GM12873 (cell line): Measurements from ENCODE around the gene RALB.

ENCODE experiments used
- TF ChIP-seq, protein P1 (sequence below): IDR thresholded peaks from 2 replicates; pipeline ENCODE4 v1.5.1; 2012; ENCODE audit warnings: low read depth, mild to moderate bottlenecking, moderate library complexity, low read length, control low read depth; ENCODE audit not compliant: insufficient read depth; ENCODE audit errors: missing control alignments

The RALB gene, protein sequence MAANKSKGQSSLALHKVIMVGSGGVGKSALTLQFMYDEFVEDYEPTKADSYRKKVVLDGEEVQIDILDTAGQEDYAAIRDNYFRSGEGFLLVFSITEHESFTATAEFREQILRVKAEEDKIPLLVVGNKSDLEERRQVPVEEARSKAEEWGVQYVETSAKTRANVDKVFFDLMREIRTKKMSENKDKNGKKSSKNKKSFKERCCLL

DNA sequence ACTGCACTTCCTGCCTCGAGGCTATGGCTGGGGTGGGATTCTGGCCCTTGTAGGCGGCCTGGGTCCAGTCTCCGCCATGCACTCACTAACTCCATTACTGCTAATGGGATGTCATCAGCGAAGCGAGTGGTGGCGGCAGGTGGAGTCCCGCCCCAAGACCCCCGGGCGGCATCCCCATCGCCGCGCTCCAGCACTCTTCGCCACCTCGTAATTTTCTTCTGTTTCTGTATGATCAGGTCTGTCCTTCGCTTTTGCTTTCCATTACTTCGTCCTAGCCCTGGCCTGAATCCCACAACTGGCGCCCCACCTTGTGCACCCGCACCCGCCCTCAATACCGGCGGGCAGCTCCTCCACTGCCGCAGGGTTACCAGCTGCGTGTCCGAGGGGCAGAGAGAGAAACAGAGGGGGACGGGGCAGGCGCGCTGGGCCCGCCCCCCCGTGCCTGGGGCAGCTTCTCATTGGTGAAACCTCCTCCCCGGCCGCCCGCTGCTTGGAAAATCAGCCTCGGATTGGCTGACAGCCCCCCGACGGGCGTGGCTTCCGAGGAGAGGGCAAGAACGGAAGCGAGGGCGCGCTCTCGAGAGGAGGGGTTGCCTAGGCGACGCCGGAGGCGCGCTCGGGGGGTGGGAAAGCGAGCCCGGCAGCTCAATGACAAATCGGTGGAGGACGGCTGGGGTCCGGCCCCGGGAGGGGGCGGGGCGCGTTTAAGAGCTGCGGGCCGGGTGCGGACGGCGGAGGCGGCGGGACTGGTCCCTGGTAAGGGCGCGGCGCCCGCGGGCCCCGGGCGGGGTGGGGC lies at the start of gene RALB:
Gene RALB, plus strand, starts transcription at position 628 of the 796 bp plus-strand sequence. CDS start 25,813 bp downstream, outside the sequence.
- TF ChIP-seq, protein P1, sequence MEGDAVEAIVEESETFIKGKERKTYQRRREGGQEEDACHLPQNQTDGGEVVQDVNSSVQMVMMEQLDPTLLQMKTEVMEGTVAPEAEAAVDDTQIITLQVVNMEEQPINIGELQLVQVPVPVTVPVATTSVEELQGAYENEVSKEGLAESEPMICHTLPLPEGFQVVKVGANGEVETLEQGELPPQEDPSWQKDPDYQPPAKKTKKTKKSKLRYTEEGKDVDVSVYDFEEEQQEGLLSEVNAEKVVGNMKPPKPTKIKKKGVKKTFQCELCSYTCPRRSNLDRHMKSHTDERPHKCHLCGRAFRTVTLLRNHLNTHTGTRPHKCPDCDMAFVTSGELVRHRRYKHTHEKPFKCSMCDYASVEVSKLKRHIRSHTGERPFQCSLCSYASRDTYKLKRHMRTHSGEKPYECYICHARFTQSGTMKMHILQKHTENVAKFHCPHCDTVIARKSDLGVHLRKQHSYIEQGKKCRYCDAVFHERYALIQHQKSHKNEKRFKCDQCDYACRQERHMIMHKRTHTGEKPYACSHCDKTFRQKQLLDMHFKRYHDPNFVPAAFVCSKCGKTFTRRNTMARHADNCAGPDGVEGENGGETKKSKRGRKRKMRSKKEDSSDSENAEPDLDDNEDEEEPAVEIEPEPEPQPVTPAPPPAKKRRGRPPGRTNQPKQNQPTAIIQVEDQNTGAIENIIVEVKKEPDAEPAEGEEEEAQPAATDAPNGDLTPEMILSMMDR: no peak

DNA sequence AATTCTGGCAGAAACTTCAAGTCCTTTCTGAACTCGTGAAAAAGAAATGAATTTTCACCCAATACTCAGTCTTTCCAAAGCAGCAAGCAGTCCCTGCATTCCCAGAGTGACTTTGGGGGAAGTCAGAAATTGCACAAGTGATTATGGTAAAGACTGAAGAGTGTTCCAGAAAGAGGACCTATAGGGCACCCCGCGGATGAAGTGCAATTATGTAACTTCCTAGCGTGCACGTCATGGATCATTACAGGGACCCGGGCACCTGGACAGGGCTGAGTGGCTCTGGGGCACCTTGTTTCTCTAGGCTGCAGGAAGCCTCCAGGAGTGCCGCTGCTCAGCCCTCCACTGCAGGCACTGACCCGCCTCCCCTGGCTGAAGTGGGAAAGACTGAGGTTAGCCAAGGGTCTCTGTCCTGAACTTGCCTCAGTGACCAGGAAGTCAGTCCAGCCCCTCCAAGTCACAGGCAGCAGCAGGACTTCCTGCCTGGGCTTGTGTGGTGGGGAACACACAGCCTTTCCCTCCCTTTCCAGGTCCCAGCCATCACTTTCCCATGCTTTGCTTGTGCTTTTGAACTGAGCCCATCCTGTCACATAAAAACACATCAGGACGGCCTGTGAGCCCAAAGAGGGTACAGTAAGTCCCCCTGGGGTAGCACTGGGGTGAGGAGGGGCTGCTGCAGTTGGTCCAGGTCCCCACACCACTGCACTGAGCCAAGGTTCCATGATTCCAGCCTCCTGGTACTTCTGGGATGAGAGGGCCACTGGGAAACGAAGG lies 49.2 kb upstream of the RALB start:
- TF ChIP-seq, protein P1: no peak

DNA sequence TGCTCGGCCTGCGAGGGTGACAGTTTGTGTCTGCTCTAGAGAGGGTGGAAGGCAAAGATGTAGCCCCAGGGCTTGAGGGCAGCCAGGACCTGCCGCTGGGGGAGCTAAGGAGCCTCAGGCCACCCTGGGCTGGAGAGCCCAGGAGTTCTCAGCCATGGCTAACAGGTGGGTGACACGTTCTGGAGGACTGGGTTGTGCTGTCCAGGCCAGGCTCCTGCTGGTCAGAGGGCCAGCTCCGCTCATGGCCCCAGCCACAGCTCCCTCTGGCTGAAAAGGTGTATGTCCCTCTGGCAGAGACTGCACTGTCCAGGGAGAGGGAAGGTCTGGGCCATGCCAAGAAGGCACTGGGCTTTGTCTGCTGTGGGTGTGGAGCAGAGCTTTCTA lies 48.6 kb upstream of the RALB start:
- TF ChIP-seq, protein P1: no peak

DNA sequence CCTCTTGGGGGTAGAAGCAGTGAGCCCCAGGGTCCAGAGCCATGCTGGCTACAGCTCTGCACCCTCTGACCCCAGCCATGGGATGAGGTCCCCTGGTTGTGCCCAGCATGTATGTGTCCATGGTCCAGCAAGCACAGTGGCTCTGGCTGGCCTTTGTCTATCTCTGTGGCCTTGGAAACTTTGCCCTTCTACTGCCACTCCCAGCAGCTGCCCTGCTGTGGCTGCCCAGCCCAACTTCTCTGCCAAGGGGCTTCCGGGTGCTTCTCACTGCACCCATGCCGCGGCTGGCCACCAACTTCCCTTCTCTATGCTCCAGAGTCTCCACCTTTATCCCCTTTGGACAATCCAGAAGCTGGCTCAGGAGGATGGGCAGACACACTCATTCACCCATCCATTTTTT lies 48.2 kb upstream of the RALB start:
- TF ChIP-seq, protein P1: no peak

DNA sequence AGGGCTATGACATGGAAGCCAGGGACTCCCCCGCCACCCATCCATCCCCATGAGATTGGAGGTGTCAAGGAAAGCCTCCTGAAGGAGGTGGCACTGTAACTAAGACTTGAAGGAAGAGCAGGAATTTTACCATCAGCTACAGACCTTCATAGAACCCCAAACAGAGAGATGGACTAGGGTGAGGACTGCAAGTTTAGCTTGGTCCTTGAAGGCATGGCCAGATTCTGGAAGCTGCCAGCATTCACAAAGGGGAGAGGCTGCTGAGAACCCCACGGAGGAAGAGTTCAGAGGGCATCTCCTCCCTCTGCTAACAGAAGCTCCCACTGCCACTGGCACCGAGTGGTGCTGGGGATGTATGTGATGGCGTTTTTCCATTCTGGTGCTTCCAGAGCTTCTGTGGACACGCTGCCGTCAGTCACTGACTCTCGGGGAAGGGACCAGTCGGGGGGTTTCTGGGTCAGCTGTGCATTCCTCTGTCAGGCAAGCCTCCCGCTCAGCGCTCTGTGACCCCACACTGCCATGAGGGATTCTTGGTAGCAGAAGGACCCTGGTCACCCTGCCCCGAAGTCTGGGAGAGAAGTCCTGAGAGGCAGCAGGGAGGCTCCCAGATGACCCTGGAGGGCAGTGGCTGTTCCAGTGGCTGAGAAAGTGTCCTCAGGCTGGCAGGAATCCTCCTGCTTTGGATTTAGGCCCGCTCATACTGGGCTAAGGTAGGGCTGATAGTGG lies 47.5 kb upstream of the RALB start:
- TF ChIP-seq, protein P1: no peak

DNA sequence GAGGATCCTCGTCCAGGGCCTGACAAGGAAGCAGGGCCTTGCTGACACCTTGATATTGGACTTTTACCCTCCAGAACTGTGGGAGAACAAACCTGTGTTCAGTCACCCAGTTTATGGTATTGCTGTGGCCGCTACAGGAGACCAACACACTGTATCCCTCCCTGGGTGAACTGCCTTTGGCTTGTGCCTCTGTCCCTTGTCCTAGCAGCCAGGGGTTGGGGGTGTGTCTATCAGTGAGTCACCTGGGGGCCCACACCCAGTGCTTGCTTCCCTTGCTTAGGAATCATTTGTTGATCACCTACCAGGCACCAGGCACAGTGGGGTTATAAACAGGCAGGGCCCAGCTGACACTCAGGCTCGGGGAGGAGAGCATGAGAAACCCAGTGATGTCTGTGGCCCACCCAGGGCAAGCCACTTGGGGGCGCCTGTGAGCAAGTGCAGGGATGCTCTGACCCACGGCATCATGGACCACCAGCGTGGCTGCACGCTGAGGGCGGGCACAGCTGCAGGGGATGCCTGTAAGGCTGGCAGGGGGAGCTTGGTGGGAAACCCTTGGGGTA lies 46.5 kb upstream of the RALB start:
- TF ChIP-seq, protein P1: peak; percentile 76
